Effector CD8-positive, alpha-beta T cell (primary cell): Measurements from ENCODE around the gene APC2.
"Not testable (repeated sequence)": the region's sequence is repeated elsewhere in the genome, so short reads cannot be mapped to it uniquely, and the experiment has no call there.

Source experiments
- DNase-seq: peaks from one replicate; lab custom pipeline; 2025; lab: John Stamatoyannopoulos, UW

Gene APC2

DNA sequence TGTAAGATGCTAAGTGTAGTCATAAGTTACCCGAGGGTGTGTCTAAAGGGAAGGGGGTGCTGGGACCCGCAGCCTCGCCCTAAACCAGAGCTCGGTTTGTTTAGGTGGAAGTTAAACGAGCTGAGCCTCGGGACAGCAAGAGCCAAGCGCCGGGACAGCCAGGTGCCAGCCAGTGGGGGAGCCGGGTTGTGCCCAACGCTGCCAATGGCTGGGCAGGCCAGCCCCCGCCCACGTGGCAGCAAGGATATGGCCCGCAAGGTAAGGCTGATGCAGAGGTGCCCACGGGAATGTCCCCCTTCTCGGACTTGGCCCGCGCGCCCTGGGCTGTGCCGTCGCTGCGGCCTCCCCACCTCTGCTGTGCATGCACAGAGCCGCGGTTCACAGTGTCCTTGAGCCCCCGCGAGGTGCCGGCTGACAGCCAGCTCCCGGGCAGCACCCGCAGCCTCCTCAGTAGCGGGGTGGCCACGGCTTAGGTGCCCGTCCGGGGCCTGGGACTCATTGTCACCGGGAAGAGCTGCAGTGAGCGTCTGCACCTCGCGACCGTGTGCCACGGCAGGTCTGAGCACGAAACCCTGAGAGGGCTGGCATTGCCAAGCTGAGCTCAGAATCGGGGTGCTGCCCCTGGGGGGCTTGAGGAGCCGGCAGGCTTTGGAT is 21.1 kb upstream of the APC2 start:
- DNase-seq: no peak

DNA sequence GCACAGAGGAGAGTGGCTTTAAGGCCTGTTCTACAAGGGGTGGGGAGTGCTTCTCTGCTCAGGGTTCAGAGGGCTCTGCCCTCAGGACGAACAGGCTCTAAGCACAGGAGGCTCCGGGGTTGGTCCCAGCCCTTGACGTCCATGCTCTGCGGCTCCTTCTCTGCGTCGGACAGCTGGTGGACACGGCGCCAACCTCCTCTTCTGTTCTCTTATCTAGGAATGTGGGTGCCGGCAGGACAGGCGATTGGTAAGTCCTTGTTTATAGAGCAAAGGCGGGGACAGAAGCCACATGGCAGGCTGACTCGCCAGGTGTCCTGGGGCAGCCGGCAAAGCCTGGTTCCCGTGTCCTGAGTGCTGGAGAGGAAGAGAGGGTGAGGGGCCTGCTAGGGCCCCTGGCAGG is 20.2 kb upstream of the APC2 start:
- DNase-seq: no peak

DNA sequence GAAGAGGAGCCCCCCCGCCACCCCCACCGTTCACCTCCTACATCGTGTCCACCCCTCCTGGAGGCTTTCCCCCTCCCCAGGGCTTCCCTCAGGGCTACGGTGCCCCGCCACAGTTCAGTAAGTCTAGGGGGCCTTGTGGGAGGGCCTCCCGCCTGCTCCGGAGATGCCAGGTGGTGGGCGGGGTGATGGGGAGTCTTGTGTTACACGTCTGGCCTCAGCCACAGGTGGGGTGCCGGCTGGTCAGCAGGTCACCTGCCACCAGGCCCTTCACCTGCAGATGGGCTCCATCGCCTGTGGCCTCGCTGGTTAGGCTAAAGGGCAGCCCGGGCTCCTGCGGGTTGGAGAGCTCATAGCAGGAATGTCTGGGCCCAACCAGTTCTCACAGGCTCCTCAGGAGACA is 19.7 kb upstream of the APC2 start:
- no peak for DNase-seq

DNA sequence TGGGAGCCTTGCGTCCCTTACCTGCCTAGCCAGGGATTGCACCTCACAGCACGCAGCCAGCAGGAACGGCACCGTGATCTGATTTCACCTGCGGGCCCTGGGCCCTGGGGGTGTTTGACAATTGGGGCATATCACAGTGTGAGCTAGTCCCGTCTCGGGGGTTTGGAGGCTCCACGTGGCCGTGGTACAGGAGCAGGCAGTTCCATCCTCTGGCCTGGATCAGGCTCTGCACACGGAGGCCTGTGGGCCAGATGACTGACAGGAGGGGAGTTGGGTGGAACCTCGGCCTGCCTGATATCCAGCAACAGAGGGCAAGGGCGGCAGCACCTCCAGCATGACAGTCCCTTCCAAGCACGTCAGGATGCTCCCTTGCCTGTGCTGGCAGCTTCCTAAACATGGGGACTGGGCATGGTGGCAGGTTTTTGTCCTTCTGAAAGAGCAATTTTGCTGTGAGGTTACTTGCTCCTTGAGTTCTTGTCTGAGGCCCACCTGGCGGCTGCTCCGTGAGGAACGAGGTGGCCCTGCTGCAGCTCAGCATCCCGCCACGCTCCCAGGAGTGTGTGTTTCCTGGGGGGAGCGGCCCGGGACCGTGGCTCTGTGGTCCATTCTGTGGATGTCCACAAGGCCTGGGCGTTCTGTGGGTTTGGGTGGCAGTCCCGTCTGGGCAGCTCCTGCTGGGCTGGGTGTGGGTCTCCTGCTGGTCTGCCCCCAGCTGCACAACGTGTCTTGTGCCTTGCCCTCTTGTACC is 18.0 kb upstream of the APC2 start:
- no peak for DNase-seq

DNA sequence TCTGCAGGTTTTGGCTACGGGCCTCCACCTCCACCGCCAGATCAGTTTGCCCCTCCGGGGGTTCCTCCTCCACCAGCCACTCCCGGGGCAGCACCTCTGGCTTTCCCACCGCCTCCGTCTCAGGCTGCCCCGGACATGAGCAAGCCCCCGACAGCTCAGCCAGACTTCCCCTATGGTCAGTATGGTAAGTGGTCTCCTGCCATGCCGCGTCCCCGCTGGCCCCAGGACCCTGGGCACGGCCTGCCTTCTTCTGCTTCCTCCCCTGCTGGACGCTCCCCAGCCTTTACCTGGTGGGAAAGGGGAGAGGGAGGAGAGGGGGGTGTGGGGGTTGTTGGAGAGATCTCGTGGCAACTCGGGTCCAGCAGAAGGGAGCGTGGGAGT is 17.4 kb upstream of the APC2 start:
- no peak for DNase-seq

DNA sequence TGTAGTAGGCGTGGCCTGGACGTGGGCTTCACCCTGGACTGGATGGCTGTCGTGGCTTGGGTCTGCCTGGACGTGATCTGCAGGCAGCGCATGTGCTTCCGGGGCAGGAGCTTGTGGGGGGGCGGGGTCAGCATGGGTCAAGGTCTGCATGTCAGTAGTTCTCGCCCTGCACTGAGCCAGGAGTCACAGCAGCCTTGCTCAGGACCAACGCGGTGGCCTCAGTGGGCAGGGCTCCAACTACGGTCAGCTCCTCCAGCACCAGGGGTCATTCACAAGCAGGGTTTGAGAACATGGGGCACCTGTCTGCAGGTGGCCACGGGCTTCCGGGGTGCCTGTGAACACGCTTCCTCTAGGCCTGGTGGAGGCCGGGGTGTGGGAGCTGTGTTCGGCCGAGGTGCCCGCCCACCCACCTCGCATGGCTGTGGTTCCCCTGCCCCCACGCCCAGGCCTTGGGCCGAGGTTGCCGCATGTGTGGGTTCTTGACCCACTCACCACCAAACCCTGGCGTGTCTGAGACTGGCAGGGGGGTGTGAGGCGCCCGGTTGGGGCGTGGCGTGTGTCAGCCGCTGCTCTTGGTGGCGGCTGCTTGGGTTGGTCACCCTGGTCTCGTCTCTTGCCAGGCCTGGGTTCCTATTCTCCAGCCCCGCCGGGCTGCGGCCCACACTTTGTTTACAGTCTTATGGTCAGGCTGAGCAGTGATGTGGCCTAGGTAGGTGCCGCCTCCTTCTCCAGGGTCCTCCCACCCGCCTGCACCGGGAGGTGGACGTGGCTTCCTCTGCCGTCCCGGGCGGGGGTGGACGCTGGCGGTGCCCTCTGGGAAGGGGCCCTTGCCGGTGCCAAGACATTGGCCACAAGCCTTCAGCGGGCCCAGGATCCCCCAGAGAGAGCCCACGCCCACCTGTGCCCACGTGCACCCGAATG is 16.5 kb upstream of the APC2 start:
- no peak for DNase-seq

DNA sequence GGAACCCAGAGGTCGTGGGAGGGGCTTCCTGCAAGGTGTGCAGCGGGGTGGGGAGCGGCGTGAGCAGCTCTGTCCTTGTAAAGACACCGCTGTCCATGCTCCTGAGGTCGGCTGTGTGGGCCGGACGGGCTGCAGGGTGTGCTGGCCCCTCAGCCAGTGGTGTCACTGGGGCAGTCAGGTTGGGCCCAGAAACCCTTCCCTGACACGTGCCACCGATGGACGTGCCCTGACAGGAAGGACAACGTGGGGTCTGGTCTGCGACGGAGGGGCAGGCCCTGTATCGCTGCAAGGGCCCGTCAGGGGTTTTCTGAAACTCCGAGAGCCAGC is 15.9 kb upstream of the APC2 start:
- DNase-seq: no peak

DNA sequence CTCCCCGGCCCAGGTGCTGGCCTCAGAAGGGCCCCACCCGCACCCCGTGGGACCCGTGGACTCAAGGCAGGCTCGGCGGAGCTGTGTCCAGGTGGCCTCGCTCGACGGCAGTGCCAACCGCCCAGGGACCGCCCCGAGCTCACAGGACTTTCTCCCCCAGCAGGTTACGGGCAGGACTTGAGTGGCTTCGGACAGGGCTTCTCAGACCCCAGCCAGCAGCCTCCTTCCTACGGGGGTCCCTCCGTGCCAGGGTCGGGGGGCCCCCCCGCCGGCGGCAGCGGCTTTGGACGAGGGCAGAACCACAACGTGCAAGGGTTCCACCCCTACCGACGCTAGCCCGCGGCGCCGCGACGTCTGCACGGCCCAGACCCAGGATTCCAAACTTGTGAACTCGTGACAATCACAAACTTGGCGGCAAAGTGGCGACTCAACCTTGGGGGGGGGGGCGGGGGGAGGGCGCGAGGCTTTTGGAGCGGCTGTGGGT is 15.3 kb upstream of the APC2 start:
- DNase-seq: no peak

DNA sequence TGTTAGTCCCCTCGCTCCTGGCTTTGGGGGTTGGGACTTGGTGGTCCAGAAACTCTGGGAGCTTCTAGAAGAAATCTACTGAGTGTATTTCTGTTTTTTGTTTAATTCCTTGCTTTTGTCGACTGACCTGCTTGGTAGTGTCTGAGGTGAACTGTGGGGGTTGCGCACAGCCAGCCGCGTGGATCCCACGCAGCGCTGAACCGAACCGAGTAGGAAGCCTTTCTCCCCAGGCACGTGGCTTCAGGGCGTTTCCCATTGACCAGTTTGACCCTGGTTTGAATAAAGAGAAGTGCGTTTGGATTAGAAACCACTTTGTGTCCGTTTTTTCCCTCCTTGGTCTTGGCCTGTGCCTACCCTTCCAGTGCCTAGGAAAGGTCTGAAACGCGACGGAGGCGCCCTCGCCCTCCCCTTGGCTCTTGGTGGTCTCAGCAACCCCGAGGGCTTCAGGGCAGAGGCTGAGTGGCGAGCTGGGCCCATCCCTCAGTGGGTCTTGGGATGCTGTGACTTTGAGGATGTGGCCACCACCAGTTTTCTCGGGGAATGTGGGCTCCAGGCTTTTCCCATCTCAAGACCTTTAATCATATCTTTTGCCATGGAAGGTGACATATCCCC is 14.4 kb upstream of the APC2 start:
- DNase-seq: no peak

DNA sequence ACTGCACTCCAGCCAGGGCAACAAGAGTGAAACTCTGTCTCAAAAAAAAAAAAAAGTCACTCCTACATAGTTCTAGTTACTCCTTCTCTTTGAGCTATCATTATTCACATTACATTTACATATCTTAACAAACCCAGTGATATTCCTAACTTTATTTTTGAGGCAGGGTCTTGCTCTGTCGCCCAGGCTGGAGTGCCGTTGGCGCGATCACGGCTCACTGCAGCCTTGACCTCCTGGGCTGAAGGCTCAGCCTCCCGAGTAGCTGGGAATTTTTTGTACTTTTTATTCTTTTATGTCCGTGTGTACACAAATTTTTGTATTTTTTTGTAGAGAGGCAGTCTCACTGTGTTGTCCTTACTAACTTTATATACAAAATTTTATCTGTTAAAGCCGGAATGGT is 12.3 kb upstream of the APC2 start:
- DNase-seq: no peak

DNA sequence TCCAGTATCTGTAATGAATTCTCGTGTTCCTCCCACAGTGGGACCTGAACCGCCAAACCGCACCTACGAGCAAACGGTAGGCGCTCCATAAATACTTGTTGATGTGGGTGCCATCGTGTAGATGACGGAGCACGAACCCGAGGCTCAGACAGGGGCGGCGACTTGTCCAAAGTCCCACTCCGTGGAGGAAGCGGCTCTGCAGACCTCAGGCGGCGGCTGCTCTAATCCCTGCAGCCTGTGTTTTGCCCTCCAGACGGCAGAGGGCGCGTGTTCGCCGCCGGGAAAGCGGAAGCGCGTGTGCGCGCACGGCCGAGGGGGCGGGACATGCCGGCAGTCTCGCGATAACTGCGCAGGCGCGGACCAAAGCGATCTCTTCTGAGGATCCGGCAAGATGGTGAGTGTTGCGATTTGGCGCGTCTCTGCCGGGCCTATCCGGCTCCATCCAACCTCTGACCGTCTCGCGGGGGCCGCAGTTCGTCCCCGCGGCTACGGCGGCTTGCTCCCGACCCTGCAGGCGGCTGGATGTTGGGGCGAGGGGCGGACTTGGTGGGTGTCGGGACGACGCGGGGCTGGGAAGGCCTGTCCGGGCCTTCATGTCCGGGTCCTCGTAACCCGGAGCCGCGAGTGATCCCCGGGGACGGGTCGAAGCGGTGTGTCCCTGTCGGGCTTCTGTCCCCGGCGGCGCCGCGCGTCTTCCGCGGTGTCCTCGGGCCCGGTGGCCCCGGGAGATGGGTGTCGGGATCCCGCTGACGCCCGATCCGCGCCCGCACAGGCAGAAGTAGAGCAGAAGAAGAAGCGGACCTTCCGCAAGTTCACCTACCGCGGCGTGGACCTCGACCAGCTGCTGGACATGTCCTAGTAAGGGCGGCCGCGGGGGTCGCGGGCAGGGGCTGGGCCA is 11.6 kb upstream of the APC2 start, which contains the start of gene RPS15:
Gene RPS15, plus strand, starts transcription at position 362 of the 898 bp plus-strand sequence. Its CDS starts 30 bp downstream, at position 392.
- DNase-seq: peak; percentile 91

DNA sequence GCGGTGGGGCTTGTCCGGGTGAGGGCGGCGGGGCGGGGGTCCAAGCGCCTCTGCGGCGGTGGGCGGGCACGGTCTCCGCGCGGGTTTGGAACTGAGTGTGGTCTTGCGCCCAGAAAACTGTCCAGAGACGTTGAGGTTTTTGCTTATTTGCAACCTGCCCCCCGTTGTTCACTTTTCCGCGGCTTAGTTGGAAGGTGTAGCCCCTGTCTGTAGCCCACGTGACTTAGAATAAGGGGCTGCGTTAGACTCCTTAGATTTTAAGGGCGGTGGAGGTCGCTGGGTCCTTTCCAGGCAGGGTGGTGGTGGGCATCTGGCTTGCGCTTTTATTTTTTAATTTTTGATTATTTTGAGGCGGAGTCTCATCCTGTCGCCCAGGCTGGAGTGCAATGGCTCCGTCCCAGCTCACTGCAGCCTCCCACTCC is 11.0 kb upstream of the APC2 start:
- no peak for DNase-seq

DNA sequence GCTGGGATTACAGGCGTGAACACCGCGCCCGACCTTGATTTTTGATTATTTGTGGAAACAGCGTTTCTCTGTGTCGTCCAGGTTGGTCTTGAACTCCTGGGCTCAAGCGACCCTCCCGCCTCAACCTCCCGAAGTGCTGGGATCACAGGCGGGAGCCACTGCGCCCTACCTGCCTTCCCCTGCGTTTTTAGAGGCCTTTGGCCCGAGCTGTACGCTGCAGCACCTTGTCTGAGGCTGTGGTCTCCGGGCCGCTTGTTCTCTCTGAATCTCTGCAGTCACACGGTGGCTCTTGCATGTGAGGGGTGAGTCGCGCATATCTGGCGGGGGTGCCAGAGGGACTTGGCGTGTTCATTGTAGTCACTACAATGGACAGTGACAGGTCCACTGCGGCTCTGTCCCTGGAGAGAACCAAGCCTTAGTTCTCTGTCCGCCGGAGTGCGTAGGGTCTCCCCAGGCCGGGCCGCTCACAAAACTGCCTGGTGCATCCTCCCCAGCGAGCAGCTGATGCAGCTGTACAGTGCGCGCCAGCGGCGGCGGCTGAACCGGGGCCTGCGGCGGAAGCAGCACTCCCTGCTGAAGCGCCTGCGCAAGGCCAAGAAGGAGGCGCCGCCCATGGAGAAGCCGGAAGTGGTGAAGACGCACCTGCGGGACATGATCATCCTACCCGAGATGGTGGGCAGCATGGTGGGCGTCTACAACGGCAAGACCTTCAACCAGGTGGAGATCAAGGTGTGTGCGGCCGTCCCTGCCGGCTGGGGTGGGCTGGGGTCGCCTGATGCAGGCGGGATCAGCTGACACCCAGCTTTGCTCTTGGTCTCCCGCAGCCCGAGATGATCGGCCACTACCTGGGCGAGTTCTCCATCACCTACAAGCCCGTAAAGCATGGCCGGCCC is 10.2 kb upstream of the APC2 start:
- DNase-seq: not testable (repeated sequence)

DNA sequence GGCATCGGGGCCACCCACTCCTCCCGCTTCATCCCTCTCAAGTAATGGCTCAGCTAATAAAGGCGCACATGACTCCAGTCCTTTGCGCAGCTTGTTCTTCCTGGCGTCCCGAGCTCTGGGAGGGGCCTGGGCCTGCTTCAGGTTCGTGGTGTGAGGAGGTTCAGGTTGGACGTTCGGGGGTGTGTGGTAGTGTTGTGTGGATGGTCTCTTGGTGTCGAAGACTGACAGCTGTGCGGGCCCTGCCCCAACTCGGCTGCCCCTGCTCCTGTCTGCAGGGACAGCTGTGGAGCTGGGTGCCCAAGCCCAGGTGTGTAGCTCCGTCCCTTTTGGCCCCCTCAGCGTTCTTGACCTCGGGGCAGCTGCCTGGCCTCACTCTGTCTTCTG is 9.5 kb upstream of the APC2 start:
- DNase-seq: no peak

DNA sequence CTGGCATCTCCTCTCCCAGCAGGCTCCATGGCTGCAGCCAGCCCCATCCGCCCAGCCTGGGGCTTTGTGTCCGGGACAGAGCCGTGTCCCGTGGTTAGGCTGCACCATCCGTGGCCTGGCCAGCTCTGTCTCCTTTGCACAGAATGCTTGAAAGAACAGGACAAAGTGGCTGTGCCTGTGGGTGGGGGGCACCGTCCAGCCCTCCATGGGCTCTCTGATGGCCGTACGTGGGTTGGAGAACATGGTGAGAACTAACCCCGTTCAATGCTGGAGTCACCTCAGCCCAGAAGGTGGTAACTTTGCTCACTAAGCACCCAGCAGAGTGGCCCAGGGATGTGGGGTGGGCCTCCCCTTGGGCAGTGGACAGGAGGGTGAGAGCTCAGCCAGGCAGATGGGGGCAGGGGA is 8.9 kb upstream of the APC2 start:
- no peak for DNase-seq

DNA sequence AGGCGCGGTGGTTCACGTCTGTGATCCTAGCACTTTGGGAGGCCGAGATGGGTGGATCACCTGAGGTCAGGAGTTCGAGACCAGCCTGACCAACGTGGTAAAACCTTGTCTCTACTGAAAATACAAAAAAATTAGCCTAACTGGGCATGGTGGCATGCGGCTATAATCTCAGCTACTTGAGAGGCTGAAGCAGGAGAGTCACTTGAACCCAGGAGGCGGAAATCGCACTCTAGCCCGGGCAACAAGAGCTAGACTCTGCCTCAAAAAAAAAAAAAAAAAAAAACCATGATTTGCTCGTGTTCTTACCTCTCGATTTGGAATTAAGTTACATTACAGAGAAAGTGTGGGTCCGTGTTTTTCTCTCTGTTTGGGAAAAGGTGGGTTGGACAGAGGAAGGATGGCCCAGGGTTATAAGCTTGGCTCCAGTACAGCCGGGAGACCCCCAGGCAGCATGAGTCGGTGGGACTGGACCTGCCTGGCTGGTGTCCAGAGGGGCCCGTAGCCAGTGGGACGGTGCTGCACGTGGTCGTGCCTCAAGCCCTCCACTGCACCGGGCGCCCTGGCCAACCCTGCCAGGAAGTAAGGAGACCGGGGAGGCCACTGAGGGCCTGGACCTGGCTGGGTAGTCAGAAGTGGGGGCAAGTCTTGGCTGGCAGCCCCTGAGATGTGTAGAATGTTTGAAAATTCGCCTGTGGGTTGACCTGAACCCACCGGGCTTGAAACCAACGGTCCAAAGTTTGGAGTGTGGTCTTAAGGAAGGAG is 8.1 kb upstream of the APC2 start:
- DNase-seq: no peak

DNA sequence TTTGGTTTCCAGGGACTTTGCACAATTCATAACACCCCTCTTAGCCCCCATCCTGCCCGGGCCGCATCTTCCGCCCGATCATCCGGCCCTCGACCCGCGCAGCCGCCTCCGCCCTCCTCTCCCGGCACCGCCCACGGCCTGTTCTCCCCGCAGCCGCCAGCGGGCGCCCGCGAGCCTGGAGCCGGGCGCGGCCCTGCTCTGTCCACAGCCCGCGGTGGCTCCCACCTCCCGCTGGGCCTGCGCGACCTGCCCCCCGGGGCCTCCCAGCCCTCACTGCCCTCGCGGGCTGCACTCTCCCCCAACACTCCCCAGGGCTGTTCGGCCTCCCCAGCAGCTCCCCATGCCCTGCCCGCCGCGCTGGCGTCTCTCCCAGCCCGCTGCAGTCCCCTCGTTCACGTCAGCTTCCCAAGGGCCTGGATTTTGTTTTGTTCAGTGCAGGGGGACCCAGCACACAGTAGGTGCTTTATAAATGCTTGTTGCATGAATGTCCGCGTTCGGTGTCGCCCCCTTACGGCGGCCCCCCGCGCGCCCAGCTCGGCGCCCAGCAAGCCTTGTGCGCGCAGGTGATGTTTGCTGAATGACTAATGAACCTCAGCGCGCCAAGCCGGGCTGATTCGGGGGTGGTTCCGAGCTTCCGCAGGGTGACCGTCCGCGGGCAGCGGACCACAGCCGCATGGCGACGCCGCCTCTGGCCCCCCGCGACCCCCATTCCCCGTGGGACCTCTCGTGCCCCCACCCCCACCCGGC is 4.6 kb upstream of the APC2 start:
- peak; percentile 56 for DNase-seq

DNA sequence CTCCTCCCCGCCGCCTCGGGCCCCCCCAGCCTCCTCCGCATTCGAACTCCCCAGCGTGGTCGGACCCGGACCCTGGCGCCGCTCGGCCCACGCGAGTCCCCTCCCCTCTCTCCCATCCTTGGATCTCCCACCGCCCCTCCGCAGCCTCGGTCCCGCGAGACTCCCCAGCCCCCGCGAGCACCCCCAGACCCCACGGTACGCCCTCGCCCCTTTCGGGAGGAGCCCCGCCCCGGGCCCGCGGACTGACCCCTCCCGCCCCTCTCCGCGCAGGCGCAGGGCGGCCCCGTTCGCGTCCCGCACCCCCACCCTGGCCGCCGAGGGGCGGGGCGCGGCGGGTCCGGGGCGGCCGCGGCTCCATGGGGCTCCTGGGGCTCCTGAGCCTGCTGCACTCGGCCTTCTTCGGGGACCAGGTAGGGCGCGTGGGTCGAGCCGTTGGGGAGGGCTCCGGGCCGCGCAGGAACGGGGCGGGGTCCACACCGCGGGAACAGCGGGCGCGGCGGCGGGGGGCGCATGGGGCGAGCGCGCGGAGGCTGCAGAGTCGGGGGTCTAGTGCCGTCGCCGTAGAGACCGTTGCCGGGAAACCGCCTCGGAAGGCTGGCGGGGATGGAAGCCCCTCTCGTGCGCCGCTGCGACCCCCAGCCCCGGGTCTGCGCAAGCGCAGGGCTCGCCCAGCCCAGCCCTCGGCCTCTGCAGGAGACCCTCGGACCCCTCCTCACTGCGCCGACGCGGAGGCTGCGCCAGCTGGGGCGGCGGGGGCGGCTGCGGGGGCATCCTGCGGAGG is 3.8 kb upstream of the APC2 start:
- DNase-seq: no peak
